Activated CD4-positive, alpha-beta T cell treated with anti-CD3 and anti-CD28 coated beads, Interleukin-2, amount 50 U/mL, for 4 hours (primary cell): ENCODE results near the gene CLEC18B.
"Not testable (repeated sequence)": the region's sequence is repeated elsewhere in the genome, so short reads cannot be mapped to it uniquely, and the experiment has no call there.

Experiments
- DNase-seq, 2 experiments: peaks; one replicate each; pipeline ENCODE4 v3.0.0-alpha.2; 2020

Gene CLEC18B

DNA sequence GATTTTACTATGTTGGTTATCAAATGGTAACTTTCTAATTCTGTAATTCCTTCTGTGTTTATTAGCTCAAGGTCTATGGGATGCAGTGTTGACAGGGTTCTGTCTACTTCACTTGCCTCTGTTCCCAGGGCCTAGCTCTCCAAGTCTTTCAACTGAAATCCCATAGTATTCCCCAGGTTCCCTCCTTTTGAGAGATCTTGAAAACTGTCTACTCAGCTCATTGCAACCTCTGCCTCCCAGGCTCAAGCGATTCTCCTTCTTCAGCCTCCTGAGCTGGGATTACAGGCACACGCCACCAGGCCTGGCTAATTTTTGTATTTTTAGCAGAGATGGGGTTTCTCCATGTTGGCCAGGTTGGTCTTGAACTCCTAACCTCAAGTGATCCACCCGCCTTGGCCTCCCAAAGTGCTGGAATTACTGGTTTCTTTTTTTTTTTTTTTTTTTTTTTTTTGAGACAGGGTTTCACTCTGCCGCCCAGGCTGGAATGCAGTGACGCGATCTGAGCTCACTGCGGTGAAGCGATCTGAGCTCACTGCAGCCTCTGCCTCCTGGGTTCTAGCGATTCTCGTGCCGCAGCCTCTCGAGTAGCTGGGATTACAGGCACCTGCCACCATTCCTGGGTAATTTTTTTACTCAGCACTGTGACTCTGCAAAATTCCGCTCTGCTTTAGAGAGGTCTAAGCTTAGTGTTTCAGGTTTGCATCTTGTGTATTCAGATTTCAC is 22.5 kb upstream of the CLEC18B start:
- not testable (repeated sequence) for DNase-seq

DNA sequence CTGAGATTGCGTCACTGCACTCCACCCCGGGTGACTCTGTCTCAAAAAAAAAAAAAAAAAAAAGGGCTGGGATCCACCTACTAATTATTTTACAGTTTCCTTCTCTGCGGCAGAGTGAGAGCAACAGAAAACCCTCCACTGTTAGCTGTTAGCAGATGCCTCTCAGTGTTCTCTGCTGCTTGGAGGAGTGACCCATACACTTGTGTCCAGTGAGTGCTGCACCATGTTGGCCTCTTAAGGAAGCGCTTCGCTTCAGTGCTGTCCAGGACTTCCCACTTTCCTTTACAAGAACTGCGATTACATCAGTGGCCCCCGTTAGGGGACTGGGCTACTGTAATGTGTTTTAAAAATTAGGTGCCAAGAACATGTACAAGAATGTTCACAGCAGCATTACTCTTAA is 18.4 kb upstream of the CLEC18B start:
- no peak for DNase-seq

DNA sequence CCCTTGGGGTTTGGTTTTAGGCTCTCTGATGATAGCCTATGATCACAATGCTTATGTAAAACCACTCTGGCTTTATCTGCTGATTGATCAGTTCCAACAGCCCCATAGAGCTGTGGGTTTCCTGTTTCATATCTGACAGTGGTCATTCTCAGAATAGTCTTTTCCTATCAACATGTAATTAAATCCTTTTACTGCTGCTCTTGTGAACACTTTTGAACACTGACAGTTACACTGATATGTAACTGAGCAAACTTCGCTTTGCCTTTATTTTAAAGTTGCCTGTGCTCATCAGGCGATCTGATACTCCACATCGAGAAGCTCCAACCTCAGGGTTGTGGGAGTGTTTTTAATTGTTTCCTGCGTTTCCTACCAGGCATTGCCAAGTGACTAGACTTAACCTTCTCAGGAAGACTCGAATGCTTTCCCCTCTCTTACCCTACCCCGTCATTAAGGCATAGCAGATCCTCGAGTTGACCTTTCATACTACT is 17.3 kb upstream of the CLEC18B start:
- DNase-seq: no peak

DNA sequence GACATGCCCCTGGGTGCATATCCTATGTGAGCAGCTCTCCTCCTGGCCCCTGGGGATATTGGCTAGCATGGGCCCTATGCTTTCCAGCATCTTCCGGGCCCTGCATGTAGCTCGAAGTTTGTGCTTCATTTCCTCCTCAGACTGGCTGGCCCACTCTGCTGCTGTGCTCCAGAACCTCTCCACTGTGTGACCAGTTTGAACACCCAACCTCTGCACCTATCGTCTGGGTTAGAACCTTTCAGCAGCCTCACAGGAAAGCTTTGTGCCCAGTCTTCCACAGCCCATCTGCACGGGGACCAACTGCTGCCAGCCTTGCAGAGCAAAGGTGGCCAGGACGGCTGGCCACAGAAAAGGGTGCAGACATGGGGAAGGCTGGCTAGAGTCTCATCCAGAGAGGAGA is 10.2 kb upstream of the CLEC18B start:
- no peak for DNase-seq

DNA sequence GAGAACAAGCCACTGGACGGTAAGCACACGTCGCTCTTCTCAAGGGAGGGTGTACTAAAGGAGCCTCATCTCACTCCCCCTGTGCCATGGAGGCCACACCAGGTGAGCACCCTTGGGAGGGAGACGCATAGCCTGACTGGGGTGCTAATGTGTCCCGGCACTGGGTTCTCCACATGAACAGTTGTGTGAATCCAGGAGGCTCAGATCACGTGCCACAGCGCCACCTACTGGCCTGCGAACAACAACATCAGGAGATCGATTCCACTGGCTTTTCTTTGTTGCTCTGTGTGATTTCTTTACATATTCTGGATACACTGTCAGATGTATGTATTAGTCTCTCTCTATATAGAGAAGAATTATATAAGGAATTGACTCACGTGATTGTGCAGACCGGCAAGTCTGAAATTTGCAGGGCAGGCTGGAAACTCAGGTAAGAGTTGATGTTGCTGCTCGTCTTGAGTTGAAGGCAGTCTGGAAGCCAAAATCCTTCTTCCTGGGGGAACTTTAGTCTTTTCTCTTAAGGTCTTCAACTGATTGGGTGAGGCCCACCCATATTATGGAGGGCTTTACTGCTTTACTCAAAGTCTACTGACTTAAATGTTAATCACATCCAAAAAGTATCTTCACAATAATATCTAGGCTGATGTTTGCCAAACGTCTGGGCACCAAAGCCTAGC is 8.9 kb upstream of the CLEC18B start:
- DNase-seq: peak; percentile 35 to 40

DNA sequence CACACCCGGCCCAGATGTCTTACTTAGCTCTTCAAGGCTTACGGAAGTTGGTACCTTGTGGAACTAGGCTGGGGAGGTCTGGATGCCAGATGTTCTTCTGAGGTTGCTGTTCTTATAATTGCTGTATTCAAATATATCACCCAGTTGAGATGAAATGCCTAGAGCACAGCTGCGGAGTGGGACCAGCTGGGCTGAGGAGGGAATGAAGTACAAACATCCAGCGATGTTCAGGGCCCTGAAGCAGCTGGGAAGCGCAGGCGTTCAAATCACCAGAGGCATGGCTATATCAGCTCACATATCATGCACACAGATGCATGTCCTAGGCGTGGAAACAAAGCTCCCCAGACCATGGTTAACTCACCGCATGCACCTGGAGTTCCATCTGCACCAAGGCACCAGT is 7.2 kb upstream of the CLEC18B start:
- DNase-seq: not testable (repeated sequence)

DNA sequence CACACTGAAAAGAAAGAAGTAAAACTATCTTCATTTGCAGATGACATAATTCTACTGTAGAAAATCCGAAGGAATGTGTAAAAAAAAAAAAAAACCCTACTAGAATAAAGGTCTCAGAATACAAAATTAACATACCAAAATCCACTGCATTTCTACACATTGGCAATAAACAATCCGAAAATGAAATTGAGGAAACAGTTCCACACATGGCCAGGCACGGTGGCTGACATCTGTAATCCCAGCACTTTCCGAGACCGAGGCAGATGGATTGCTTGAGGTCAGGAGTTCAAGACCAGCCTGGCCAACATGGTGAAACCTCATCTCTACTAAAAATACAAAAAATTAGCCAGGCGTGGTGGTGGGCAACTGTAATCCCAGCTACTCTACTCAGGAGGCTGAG is 4.5 kb upstream of the CLEC18B start:
- DNase-seq: not testable (repeated sequence)

DNA sequence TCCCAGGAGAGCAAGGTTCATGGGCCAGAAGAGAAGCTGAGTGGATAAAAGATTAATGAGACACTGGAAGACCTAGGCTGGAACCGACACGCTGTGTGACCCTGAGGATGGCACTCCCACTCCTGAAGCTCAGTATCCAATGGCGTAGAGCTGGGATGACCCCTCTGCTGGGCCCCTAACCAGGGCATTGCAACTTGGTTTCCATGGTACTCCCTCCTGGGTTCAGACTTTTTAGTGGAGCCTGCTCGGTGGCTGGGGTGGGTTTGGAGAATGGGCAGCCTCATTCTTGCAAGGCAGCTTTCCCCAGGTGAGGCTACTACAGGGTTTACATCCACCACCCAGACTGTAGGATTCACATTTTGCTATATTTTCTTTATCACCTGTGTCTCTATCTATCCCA is 2.4 kb upstream of the CLEC18B start:
- DNase-seq: not testable (repeated sequence)

DNA sequence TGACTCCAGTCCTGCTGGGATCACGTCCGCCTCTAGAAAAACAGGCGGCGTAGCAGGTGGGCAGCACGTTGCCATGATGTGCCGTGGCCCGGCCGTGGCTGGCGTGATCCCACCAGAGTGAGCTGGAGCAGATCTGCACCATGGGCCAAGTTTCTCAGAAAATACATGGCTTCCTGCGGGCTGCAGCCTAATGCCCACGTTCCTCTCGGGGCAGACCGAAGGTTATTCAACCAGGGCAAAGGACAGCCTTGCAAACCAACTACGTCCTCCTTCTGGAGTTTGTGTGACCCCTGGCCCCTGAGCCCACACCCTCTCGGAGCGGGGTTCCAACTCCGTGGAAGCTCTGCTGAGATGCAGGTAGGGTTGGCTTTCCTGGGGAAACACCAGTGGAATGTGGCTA is 808 bp upstream of the CLEC18B start:
- not testable (repeated sequence) for DNase-seq

DNA sequence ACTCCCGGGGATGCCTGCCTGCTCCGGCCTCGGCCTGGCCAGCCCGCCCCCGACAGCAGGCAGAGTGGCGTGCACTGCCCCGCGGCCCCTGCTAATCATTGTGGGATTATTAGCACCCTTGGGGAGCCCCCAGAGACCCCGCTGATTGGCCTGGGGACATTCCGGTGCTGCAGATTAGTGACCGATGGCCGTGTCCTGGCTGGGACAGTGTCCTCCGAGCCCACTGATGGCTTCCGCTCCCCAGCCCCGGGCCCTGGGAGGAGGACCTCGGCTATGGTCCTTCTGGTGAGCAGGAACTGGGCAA is 156 bp upstream of the CLEC18B start:
- DNase-seq: not testable (repeated sequence)

DNA sequence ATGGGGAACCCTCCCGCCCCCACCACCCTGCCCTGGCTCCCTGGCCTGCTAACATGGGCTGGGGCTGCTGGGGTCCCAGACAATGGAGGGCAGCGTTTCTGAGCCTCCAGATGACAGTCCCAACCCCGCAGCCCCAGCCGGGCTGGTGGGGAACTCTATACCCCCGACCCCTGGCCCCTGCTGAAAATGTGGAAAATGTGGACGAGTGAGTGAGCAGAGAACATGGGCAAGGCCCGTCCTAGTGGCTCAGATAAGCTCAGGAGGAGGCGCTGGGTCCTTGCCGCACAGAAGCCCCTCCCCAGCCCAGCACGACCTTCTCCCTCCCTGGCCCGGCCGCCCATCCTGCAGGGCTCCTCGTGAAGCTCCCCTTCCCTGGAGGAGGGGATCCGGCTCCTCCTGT is 1.5 kb downstream of the CLEC18B start:
- DNase-seq: not testable (repeated sequence)

DNA sequence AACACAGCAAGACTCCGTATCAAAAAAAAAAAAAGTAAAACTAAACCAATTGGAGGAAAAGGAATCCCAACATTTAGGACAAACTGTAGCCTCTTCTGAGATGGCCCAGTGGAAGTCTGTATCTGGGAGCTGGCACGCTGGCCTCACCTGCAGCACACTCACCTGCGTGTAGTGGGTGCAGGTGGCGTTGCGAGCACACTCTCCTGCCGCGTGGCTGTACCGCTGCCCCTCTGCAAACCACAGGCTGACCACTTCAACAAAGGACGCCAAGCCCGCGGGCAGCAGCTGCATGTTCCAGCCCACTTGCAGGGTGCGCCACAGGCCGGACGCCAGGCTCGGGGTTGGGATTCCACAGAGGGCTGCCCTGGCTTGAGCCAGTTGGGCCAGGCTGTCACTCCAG is 3.4 kb downstream of the CLEC18B start:
- DNase-seq: not testable (repeated sequence)

DNA sequence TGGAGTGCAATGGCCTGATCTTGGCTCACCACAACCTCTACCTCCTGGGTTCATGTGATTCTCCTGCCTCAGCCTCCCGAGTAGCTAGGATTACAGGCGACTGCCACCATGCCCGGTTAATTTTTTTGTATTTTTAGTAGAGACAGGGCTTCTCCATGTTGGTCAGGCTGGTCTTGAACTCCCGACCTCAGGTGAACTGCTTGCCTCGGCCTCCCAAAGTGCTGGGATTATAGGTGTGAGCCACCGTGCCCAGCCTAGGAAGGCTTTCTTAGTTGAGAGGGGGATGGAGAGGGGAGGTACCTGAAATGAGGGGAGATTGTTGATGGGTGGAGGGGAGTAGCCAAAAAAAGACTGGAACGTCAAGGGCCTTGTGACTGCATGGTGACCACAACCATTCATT is 7.4 kb downstream of the CLEC18B start:
- not testable (repeated sequence) for DNase-seq

DNA sequence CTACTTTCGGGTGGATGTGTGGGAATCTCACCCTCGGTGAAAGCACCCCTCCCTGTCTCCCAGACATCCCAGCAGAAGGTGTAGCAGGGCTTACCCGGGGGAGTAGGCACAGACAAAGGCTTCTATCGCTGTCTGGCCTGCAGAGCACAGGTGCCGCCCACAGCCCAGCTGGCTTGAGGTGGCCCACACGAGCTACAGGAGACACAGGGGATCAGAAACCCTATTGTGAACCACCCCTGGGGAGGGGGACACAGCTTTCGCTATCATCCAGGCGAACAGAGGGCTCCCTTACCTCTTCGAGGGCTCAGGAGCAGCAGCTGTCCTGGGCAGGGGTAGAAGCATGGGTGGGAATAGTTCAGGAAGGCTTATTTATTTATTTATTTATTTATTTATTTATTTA is 7.8 kb downstream of the CLEC18B start:
- DNase-seq: not testable (repeated sequence)

DNA sequence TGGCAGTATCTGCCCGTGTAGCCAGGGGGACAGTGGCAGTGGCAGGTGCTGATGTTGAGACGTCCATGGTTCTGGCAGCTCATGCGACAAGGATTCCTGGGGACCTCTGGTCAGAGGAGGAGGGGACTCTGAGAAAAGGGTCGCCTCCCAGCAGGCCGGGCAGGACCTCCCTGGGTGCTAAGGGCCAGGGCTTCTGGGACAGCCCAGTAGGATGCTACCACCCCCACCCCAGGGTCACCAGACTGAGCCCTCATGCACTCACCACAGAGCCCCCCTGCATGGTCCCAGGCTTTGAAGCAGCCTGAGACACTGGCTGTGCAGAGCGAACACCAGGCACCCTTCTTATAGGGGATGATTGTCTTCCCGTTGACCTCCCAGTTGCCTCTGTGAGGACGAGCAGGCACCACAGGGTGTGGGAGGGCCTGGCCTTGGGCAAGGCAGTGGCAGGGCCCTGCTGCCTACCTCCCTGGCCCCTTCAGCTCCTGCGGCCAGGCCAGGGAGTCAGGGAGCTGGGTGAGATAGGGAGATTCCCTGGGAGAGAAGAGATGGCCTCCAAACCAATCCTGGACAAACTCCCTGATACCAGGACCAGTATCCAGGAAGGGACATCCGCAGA is 8.4 kb downstream of the CLEC18B start:
- DNase-seq: not testable (repeated sequence)

DNA sequence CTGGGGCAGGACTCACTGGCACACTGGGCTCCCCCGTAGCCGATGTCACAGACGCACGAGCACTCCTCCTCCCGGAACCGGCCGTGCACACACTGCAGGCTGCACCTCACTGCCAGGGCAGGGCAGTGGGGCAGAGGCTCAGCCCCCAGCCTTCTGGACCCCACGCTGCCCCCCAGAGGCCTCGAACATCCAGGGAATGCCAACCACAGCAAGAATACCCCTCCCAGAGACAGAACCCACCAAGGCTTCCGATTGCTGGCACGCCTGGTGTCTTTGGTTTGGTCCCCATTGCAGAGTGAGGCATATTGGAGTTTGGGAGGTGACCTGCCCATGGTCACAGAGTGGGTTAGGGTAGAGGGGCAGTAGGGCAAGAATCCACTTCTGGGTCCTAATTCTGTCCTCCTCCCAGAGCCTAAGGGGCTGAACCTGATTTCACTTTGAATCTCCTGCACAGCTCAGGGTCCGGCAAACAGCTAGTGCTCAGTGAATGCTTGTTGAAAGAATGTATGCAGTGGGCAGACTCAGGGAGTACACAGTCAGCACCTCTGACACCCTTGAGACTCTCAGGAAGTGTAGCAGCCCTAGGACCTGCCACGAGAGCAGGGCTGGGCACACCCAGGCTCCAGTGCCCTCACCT is 9.0 kb downstream of the CLEC18B start:
- not testable (repeated sequence) for DNase-seq

DNA sequence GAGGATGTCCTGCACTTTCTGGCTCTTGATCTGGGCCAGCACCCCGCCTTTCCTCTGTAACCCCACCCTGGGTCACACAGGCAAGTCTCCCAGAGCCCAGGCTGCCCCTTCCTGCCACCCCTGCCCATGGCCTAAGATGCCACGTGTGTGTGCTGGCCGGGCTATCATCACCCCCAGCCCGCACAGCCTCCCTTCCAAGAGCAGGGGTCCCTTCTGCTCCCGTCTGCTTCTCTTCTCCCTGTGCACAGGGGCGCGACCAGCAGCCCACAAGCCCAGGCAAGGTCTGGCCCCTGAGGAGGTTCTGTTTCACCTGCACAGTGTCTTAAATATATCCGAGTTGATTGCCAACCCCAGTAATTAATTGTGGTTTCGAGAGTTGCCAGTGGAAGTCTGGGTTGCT is 10.3 kb downstream of the CLEC18B start:
- DNase-seq: not testable (repeated sequence)

DNA sequence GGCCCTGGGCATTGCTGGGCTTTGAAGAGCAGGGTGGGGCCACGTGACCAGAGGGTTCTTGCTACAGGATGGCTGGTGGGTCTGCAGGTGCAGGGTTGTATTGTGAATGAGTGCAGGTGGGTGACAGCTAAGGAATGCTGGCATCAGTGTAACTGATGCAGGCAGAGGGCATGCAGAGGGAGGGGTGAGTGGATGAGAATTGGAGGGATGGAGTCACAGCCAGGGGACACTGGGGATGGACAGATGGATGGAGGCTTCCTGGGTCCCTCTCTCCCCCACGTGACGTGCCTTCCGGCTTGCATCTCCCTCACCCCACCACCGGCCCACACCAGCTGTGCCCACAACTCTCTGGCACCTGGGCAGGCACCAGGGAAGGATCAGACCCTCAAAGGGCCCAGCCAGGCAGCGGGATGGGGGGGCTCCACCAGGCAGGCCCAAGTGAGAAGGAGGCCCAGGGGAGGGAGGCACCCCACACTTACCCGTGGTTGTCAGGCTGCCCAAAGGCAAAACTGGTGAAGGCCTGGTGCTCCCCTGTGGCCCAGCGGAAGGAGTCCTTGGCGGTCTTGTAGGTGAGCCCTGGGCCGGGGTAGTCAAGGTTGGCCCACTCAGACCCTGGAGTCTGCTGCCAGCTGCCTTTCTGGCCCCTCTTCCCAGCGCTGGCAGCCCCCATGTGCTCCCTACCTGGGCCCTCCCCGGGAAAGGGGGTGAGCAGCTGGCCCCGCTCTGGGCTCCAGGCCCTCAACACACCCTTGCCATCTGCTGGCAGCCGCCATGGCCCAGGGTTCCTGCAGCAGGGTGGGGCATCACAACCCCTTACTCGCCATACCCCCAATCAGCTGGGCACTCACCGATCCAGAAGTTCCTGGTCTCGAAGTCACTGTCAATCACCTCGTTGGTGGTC is 11.0 kb downstream of the CLEC18B start:
- not testable (repeated sequence) for DNase-seq

DNA sequence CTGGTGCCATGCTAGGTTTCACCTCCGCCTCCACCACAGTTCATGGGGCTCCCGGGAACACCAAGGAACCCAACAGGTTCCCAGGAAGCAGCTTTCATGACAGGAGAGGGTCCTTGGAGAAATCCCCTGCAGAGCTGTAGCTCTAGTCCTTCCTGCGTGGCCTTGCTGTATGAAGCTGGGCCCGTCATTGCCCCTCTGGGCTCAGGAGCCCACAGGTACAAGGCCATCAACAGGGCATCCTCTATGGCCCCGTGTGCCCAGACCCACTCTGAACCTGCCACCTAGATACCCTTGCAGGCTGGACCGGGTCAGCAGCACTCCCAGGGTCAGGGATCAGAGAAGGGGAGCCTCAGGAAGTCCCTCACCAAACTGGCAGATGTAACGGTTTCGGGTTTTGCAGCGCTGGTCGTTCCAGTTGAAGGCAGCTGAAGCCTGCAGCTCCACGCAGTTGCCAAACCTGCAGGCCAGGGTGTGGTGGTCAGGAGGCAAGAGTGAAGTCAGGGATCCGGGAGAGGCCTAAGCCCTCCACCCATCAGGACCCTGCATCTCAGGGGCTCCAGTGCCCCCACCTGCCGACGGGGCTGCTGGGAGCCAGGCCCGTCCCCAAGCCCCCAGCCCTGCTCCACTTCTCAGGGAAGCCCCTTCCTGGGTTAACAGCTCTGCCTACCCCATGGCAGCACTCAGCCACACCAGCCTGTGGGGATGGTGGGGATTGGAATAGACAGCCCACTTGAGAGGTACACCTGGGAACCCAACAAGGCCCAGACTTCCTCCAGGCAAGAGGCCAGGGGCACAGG is 11.9 kb downstream of the CLEC18B start:
- DNase-seq: not testable (repeated sequence)

DNA sequence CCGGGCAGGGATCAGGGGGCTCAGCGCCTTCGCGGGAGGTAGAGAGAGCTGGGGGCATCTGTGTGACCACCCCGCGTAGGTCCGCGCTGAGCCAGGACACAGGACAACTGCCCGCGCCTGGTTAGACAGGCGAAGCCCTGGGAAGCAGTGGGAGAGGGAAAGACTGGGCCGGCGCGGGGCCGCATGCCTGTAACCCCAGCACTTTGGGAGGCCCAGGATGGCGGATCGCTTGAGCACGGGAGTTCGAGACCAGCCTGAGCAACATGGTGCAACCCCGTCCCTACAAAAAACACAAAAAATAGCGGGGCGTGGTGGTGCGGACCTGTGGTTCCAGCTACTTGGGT is 13.9 kb downstream of the CLEC18B start:
- DNase-seq: not testable (repeated sequence)

DNA sequence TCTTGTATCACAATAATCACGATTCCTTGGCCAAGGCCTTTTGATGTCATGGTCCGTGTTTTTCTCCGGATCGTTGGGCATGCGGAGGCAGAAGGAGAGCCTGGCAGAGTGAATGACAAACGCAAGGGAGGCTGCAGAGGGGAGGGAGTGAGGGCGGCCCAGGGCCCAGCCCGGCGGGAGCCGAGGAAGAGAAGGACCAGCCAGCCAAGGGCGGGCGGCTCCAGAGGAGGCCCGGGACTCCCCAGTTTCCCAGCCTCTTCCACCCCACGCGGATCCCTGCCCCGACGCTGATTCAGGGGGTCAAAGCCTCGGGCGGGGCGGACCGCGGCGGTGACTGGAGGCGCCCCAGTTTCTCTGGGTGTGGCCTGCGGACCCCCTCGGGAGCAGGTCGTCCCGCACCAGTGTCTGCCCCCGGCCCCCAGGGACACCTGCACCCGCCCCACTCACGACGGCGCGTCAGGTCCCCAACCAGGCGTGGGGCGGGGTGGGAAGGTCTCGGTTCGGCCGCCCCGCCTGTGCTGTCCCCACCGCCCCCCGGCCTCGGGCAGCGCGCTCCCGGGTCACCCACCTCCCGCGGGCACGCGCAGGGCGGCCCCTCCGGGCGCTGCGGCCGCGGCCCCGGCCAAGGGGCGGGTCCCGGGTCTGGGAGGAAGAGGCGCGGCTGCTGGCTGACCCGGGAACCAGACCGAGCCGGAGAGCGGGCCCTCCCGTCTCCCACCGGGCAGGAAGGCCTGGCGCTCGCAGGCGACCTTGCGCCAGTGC is 14.5 kb downstream of the CLEC18B start:
- not testable (repeated sequence) for DNase-seq
